Neural progenitor cell (in vitro differentiated cells): ENCODE data around the gene TRABD2A.

ENCODE experiments used
- EZH2 ChIP-seq: fragments of 200-600 bp; sonication (generic); IDR thresholded peaks from 2 replicates; pipeline ENCODE4 v1.6.1; 2017; ENCODE audit warnings: antibody characterized with exemption, mild to moderate bottlenecking, moderate library complexity
- EZH2phosphoT487 ChIP-seq: fragments of 200-600 bp; sonication (generic); IDR thresholded peaks from 2 replicates; pipeline ENCODE4 v1.6.1; 2017; ENCODE audit warnings: antibody characterized with exemption
- TF ChIP-seq, protein P1 (sequence below): fragments of 200-600 bp; sonication (generic); IDR thresholded peaks from 2 replicates; pipeline ENCODE4 v1.5.1; 2017; ENCODE audit warnings: antibody characterized with exemption, mild to moderate bottlenecking

DNA sequence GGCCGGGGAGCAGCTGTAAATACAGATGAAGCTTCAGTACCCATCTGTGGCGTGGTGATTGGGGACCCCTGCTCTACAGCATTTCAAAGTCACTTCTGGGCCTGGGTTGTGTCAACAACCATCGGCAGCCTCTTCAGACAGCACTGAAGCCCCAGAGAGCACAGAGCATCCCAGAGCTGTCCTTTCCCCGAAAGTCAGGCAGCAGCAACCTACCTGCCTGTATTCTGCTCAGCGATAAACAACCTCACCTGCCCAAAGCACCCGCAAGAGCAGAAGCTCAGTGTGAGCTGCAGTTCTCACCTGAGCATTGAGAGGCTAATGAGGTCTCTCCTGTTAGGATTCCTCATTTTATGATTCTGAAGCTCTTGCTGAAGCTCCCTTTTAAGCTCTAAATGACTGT, 19.3 kb downstream of the TRABD2A start:
- TF ChIP-seq, protein P1, sequence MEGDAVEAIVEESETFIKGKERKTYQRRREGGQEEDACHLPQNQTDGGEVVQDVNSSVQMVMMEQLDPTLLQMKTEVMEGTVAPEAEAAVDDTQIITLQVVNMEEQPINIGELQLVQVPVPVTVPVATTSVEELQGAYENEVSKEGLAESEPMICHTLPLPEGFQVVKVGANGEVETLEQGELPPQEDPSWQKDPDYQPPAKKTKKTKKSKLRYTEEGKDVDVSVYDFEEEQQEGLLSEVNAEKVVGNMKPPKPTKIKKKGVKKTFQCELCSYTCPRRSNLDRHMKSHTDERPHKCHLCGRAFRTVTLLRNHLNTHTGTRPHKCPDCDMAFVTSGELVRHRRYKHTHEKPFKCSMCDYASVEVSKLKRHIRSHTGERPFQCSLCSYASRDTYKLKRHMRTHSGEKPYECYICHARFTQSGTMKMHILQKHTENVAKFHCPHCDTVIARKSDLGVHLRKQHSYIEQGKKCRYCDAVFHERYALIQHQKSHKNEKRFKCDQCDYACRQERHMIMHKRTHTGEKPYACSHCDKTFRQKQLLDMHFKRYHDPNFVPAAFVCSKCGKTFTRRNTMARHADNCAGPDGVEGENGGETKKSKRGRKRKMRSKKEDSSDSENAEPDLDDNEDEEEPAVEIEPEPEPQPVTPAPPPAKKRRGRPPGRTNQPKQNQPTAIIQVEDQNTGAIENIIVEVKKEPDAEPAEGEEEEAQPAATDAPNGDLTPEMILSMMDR, result no peak
- no peak for TF ChIP-seq EZH2
- TF ChIP-seq EZH2phosphoT487, result no peak
